Measurements from ENCODE around the gene TMIGD2.
"Not testable (repeated sequence)": the region's sequence is repeated elsewhere in the genome, so short reads cannot be mapped to it uniquely, and the experiment has no call there.

TMIGD2 gene

DNA sequence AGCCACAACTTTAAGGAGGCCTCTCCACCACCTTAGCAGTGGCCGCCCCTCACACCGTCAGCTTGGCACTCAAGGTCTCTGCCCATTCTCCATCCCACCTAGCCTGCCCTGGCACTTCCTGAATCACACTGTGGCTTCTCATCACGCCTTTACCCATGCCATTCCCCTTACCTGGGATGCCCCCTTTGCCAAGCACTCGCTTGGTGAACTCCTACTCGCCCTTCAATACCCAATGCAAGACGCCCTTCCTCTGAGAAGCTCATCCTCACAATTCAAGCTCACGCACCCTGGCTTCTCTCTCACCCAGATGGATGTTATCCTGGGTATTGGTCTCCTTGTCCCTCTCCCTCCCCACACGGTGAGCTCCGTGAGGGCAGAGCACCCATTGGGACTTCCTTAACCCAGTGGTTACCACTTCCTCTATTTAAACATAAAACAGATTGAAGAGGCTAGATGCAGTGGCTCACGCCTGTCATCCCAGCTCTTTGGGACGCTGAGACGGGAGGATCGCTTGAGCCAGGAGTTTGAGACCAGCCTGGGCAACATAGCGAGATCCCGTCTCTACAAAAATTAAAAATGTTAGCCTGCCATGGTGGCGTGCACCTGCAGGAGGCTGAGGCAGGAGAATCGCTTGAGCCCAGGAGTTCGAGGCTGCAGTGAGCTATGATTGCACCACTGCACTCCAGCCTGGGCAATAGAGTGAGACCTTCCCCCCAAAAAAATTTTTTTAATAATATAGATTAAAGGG, 35.8 kb downstream of the TMIGD2 start:
- DNase-seq = no peak

DNA sequence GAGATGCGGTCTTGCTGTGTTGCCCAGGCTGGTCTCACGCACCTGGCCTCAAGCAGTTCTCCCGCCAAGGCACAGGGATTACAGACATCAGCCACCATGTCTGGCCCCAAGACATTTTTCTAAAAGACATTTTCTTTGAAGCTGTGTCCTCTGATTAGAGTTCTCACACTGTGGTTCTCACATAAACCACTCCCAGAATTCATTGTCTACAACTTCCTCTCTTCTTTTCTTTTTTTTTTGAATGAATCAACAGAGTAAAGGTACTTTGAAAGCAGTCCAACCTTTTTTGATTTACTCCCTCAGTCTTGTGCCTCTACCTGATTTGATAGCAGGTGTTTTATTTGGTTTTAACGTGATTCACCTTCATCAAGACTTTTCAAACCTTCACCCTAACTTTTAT, 37.4 kb downstream of the TMIGD2 start:
- DNase-seq = no peak

DNA sequence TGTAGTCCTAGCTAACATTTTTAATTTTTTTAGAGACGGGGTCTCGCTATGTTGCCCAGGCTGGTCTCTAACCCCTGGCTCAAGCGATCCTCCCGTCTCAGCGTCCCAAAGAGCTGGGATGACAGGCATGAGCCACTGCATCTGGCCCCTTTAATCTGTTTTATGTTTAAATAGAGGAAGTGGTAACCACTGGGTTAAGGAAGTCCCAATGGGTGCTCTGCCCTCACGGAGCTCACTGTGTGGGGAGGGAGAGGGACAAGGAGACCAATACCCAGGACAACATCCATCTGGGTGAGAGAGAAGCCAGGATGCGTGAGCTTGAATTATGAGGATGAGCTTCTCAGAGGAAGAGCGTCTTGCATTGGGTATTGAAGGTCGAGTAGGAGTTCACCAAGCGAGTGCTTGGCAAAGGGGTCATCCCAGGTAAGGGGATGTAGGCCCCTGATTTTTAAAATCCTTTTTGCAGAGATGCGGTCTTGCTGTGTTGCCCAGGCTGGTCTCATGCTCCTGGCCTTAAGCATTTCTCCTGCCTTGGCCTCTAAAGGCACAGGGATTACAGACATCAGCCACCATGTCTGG, 41.5 kb downstream of the TMIGD2 start:
- no peak for DNase-seq

DNA sequence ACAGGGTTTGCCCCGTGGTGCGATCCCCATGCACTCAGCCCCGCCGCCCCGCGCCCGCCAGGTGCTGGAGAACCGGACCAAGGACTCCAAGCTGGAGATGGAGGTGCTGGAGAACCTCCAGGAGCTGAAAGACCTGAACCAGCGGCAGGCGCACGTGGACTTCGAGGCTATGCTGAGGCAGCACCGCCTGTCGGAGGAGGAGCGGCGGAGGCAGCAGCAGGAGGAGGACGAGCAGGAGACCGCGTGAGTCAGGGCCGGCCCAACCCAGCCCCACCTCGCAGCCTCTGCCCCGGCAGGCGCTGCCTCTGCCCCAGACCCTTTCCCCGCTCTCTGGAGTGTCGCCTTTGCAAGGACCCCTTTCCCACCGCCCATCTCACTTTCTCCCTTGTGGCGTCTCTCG, 44.0 kb downstream of the TMIGD2 start:
- no peak for DNase-seq

DNA sequence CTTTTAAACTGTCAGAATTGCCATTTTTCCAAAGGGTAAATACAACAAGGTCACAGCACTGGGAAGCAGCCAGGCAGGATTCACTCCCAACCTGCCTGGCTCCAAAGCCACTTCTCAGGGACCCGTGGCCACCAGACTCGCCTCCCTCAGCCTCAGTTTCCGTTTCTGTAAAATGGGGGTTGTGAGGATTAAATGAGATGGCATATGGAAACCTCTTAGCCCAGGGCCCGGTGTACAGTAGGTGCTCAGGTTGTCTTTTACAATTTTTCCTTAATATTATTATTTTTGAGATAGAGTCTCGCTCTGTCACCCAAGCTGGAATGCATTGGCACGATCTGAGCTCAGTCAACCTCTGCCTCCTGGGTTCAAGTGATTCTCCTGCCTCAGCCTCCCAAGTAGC, 45.2 kb downstream of the TMIGD2 start:
- no peak for DNase-seq

DNA sequence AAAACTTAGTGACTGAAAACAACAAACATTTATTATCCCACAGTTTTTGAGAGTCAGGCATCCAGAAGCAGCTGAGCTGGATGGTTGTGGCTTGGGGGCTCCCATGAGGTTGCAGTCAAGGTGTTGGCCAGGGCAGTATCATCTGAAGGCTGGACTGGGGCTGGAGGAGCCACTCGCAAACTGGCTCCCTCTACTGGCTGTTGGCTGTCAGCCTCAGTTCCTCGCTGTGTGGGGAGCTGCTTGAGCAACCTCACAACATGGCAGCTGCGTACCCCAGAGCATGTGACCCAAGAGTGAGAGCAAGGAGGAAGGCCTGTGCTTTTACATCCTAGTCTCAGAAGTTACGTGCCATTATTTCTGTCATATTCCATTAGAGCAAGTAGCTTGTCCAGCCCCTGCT, 45.6 kb downstream of the TMIGD2 start:
- DNase-seq = no peak

DNA sequence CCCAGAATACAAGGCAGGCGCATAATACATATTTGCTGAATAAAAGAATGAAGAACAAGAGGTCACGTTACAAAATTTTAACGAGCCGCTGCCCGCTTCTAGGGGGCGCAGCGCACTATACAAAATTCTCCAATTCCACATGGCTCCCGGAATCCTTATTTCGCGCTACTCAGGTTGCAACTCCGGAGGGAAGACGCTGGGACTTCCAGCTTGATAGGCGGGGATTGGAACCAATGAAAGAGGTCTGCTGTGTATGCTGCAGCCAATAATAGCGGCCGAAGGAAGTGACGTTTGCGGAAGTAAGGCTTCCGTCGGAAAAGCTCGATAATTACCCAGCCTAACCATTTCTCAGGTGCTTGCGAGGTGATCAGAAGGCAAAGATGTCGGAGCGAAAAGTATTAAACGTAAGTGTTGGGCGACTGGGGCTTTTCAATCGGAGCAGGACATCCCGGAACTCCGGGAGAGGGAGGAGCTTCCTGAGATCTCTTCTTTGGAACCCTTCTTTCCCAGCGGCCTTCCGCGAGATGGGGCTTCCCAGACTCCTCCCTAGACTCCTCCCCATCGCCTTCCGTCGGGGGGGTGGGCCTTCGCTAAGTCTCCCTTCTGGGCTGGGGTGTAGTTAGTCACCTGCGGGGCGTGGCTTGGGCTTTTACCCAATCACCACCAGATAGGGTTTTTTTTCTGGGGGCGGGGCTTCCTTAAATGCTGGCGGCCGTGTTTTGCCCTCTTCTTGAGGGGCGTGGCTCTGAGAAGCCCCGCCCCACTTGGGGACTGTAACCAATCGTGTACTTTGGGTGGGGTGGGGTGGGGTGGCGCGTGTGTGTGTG, 55.2 kb downstream of the TMIGD2 start, which contains the start of gene YJU2:
YJU2 (plus strand) TSS at position 314 of the 827 bp plus-strand sequence; CDS start at position 381, 67 bp downstream.
- peak; percentile 99 for DNase-seq

DNA sequence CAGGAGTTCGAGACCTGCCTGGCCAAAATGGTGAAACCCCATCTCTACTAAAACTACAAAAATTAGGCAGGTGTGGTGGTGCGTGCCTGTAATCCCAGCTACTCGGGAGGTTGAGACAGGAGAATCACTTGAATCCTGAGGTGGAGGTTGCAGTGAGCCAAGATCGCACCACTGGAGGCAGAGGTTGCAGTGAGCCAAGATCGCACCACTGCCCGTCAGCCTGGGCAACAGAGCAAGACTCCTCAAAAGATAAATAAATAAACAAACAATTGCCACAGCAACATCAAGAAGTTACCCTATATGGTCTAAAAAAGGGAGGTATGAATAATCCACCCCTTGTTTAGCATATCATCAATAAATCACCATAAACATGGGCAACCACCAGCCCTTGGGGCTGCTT, 56.3 kb downstream of the TMIGD2 start:
- not testable (repeated sequence) for DNase-seq

Data from activated CD4-positive, CD25-positive, alpha-beta regulatory T cell treated with anti-CD3 and anti-CD28 coated beads, Interleukin-2, amount 50 U/mL, for 72 hours (primary cell).